ENCODE data around the gene DNMBP. TPM values are rescaled to one million over a fixed set of nuclear protein-coding genes. Genes with fewer than 3 reads are reported as not detected.
"Not testable (repeated sequence)": the region's sequence is repeated elsewhere in the genome, so short reads cannot be mapped to it uniquely, and the experiment has no call there.

The DNMBP gene
- total RNA-seq, 1 donor from 2014 or later, result 63.2 TPM

- DNase-seq (ENCODE audit: extremely low read depth, low read depth, low spot score), result no peak
Measured at GRCh38 chr10:99994801-99995200, 14.9 kb downstream of the DNMBP start.

GRCh38 chr10:99993701-99994689, 15.8 kb downstream of the DNMBP start:
- DNase-seq (ENCODE audit: extremely low read depth, low read depth, low spot score), result no peak

- DNase-seq (ENCODE audit: extremely low read depth, low read depth, low spot score), result not testable (repeated sequence)
Measured at GRCh38 chr10:99985637-99986036, 24.1 kb downstream of the DNMBP start.

- DNase-seq (ENCODE audit: extremely low read depth, low read depth, low spot score), result no peak
Measured at GRCh38 chr10:99984211-99985034, 25.3 kb downstream of the DNMBP start.

- DNase-seq (ENCODE audit: extremely low read depth, low read depth, low spot score), result no peak
Measured at GRCh38 chr10:99983280-99983988, 26.3 kb downstream of the DNMBP start.

- DNase-seq (ENCODE audit: extremely low read depth, low read depth, low spot score), result no peak
Measured at GRCh38 chr10:99982728-99983127, 27.0 kb downstream of the DNMBP start.

GRCh38 chr10:99981581-99982199, 28.1 kb downstream of the DNMBP start:
- no peak for DNase-seq (ENCODE audit: extremely low read depth, low read depth, low spot score)

- no peak for DNase-seq (ENCODE audit: extremely low read depth, low read depth, low spot score)
Measured at GRCh38 chr10:99979066-99979685, 30.6 kb downstream of the DNMBP start.

- DNase-seq (ENCODE audit: extremely low read depth, low read depth, low spot score), result no peak
Measured at GRCh38 chr10:99977916-99978315, 31.8 kb downstream of the DNMBP start.

- DNase-seq (ENCODE audit: extremely low read depth, low read depth, low spot score), result no peak
Measured at GRCh38 chr10:99976886-99977665, 32.7 kb downstream of the DNMBP start.

- no peak for DNase-seq (ENCODE audit: extremely low read depth, low read depth, low spot score)
Measured at GRCh38 chr10:99975942-99976809, 33.6 kb downstream of the DNMBP start.

- no peak for DNase-seq (ENCODE audit: extremely low read depth, low read depth, low spot score)
Measured at GRCh38 chr10:99975106-99975829, 34.5 kb downstream of the DNMBP start.

- DNase-seq (ENCODE audit: extremely low read depth, low read depth, low spot score), result no peak
Measured at GRCh38 chr10:99973190-99973589, 36.6 kb downstream of the DNMBP start.

- no peak for DNase-seq (ENCODE audit: extremely low read depth, low read depth, low spot score)
Measured at GRCh38 chr10:99967961-99968360, 41.8 kb downstream of the DNMBP start.

- DNase-seq (ENCODE audit: extremely low read depth, low read depth, low spot score), result peak; percentile 87
Measured at GRCh38 chr10:99966306-99966705, 43.4 kb downstream of the DNMBP start.

GRCh38 chr10:99965700-99966099, 44.0 kb downstream of the DNMBP start:
- no peak for DNase-seq (ENCODE audit: extremely low read depth, low read depth, low spot score)

- DNase-seq (ENCODE audit: extremely low read depth, low read depth, low spot score), result no peak
Measured at GRCh38 chr10:99964791-99965190, 45.0 kb downstream of the DNMBP start.

Measured in glomerular endothelial cell (primary cell).